SK-N-SH treated with all-trans-retinoic acid at 6 μM for 48 hours (cell line): ENCODE results near the gene PRKCSH.

ENCODE experiments used
- ARNTL ChIP-seq: fragments of 450-650 bp; formaldehyde crosslinking; IDR thresholded peaks from 2 replicates; pipeline ENCODE4 v1.5.0; 2020; ENCODE audit warnings: low read depth, mild to moderate bottlenecking, moderate library complexity, borderline replicate concordance
- BACH2 ChIP-seq: fragments of 250-450 bp; sonication (Bioruptor Pico); IDR thresholded peaks from 2 replicates; pipeline ENCODE4 v1.9.0; 2021; ENCODE audit warnings: mild to moderate bottlenecking, borderline replicate concordance
- CREB5 ChIP-seq: fragments of 250-450 bp; sonication (Bioruptor Pico); IDR thresholded peaks from 2 replicates; pipeline ENCODE4 v1.5.1; 2020; ENCODE audit warnings: low read depth, mild to moderate bottlenecking, moderate library complexity
- CSRNP3 ChIP-seq: fragments of 250-450 bp; sonication (Bioruptor Pico); IDR thresholded peaks from 2 replicates; pipeline ENCODE4 v1.5.1; 2021; ENCODE audit warnings: mild to moderate bottlenecking, moderate library complexity
- ESRRG ChIP-seq: fragments of 250-450 bp; sonication (Bioruptor Pico); IDR thresholded peaks from 2 replicates; pipeline ENCODE4 v1.6.1; 2021; ENCODE audit warnings: mild to moderate bottlenecking
- ISL1 ChIP-seq: fragments of 250-450 bp; sonication (Bioruptor Pico); IDR thresholded peaks from 2 replicates; pipeline ENCODE4 v2.1.2; 2022; ENCODE audit warnings: mild to moderate bottlenecking, moderate library complexity
- PATZ1 ChIP-seq: fragments of 250-450 bp; sonication (Bioruptor Pico); IDR thresholded peaks from 2 replicates; pipeline ENCODE4 v1.8.0; 2020; ENCODE audit warnings: mild to moderate bottlenecking, moderate library complexity, borderline replicate concordance
- PPARA ChIP-seq: fragments of 250-450 bp; sonication (Bioruptor Pico); IDR thresholded peaks from 2 replicates; pipeline ENCODE4 v1.5.0; 2020; ENCODE audit warnings: mild to moderate bottlenecking, borderline replicate concordance
- RARB ChIP-seq: fragments of 250-450 bp; sonication (Bioruptor Pico); IDR thresholded peaks from 2 replicates; pipeline ENCODE4 v1.8.0; 2021; ENCODE audit warnings: mild to moderate bottlenecking, moderate library complexity
- TSHZ2 ChIP-seq: fragments of 250-450 bp; sonication (Bioruptor Pico); IDR thresholded peaks from 2 replicates; pipeline ENCODE4 v1.5.0; 2020; ENCODE audit warnings: mild to moderate bottlenecking, moderate library complexity
- ZFP3 ChIP-seq: fragments of 250-450 bp; sonication (Bioruptor Pico); IDR thresholded peaks from 2 replicates; pipeline ENCODE4 v1.5.0; 2020; ENCODE audit warnings: mild to moderate bottlenecking, moderate library complexity
- ZFP30 ChIP-seq: fragments of 450-650 bp; formaldehyde crosslinking; IDR thresholded peaks from 2 replicates; pipeline ENCODE4 v1.5.0; 2022; ENCODE audit warnings: mild to moderate bottlenecking, moderate library complexity
- ZNF565 ChIP-seq: fragments of 450-650 bp; formaldehyde crosslinking; conservative IDR thresholded peaks from 2 replicates; pipeline ENCODE4 v1.5.0; 2020; ENCODE audit warnings: low read depth, mild to moderate bottlenecking, moderate library complexity
- ZNF70 ChIP-seq: fragments of 450-650 bp; formaldehyde crosslinking; IDR thresholded peaks from 2 replicates; pipeline ENCODE4 v1.5.0; 2020; ENCODE audit warnings: mild to moderate bottlenecking, moderate library complexity

GRCh38 chr19:11410682-11411081 is 24.8 kb upstream of the PRKCSH start:
- TF ChIP-seq PATZ1 (no peak), TSHZ2 (no peak), ZFP3 (CRISPR knock-in tag) (no peak), ARNTL (CRISPR knock-in tag) (no peak), PPARA (no peak), CREB5 (CRISPR knock-in tag) (no peak), BACH2 (CRISPR knock-in tag) (no peak), ISL1 (no peak), CSRNP3 (CRISPR knock-in tag) (no peak), ZNF70 (no peak), ESRRG (CRISPR knock-in tag) (no peak), ZFP30 (CRISPR knock-in tag) (no peak), RARB (CRISPR knock-in tag) (no peak), ZNF565 (CRISPR knock-in tag) (no peak)
